Neuronal stem cell (in vitro differentiated cells): ENCODE data around the gene FTCD.

Experiments
- DNase-seq: peaks from one replicate; pipeline ENCODE4 v3.0.0-alpha.2; 2013; ENCODE audit warnings: low spot score
- H2AFZ ChIP-seq: one replicate; pipeline ENCODE4 v1.6.1; 2013; ENCODE audit warnings: mild to moderate bottlenecking, low read length, inconsistent platforms
- H2AK5ac ChIP-seq: 2 replicates; pipeline ENCODE4 v1.6.1; 2013; ENCODE audit warnings: low read depth, mild to moderate bottlenecking, inconsistent platforms, low read length, moderate library complexity, mixed read lengths
- H2BK120ac ChIP-seq: 2 replicates; pipeline ENCODE4 v1.6.1; 2013; ENCODE audit warnings: low read depth, mild to moderate bottlenecking, inconsistent platforms, low read length, moderate library complexity, mixed read lengths
- H2BK12ac ChIP-seq: one replicate; pipeline ENCODE4 v1.6.1; 2013; ENCODE audit warnings: low read length, inconsistent platforms
- H2BK15ac ChIP-seq: 2 replicates; pipeline ENCODE4 v1.6.1; 2013; ENCODE audit warnings: mild to moderate bottlenecking, low read length, inconsistent platforms, mixed read lengths
- H2BK5ac ChIP-seq: one replicate; pipeline ENCODE4 v1.6.1; 2013; ENCODE audit warnings: inconsistent platforms, mild to moderate bottlenecking, low read length, moderate library complexity
- H3K14ac ChIP-seq: one replicate; pipeline ENCODE4 v1.6.1; 2013; ENCODE audit warnings: low read length, inconsistent platforms
- H3K18ac ChIP-seq: 2 replicates; pipeline ENCODE4 v1.6.1; 2013; ENCODE audit warnings: low read length, inconsistent platforms
- H3K23ac ChIP-seq: 2 replicates; pipeline ENCODE4 v1.6.1; 2013; ENCODE audit warnings: low read depth, mild to moderate bottlenecking, mixed read lengths, low read length, inconsistent platforms; ENCODE audit not compliant: poor library complexity
- H3K27ac ChIP-seq: replicated peaks from 3 replicates; pipeline ENCODE4 v1.5.1; 2013; ENCODE audit warnings: low read length, inconsistent platforms
- H3K27me3 ChIP-seq, 3 experiments: 2 replicates each; pipeline ENCODE4 v1.6.1; 2013; ENCODE audit warnings: low read length in 3 of 3, mild to moderate bottlenecking in 2 of 3, inconsistent platforms in 1 of 3, low read depth in 1 of 3, mixed read lengths in 1 of 3, moderate library complexity in 1 of 3; ENCODE audit not compliant: control insufficient read depth in 3 of 3, insufficient read depth in 3 of 3
- H3K36me3 ChIP-seq, 2 donors: replicated peaks in 1 of 2; 2 replicates each; pipeline ENCODE4 v1.6.1; 2013; ENCODE audit warnings: low read length in 2 of 2; ENCODE audit not compliant: control insufficient read depth in 2 of 2, insufficient read depth in 2 of 2
- H3K4ac ChIP-seq: 2 replicates; pipeline ENCODE4 v1.6.1; 2013; ENCODE audit warnings: inconsistent platforms, mild to moderate bottlenecking, low read length, moderate library complexity
- H3K4me1 ChIP-seq, 2 donors: 1 replicate in 1 of 2; 2 replicates in 1 of 2; pipeline ENCODE4 v1.6.1; 2013; ENCODE audit warnings: low read length in 2 of 2, low read depth in 1 of 2; ENCODE audit not compliant: control insufficient read depth in 2 of 2, insufficient read depth in 1 of 2
- H3K4me2 ChIP-seq: one replicate; pipeline ENCODE4 v1.6.1; 2013; ENCODE audit warnings: mild to moderate bottlenecking, low read length, inconsistent platforms; ENCODE audit not compliant: insufficient read depth, poor library complexity, severe bottlenecking
- H3K4me3 ChIP-seq, 2 donors: 2 replicates each; pipeline ENCODE4 v1.5.1; 2013; ENCODE audit warnings: low read length in 2 of 2, mild to moderate bottlenecking in 2 of 2, inconsistent platforms in 1 of 2, moderate library complexity in 1 of 2
- H3K79me1 ChIP-seq: one replicate; pipeline ENCODE4 v1.6.1; 2013; ENCODE audit warnings: low read depth, mild to moderate bottlenecking, inconsistent platforms, low read length, moderate library complexity
- H3K9ac ChIP-seq: one replicate; pipeline ENCODE4 v1.6.1; 2013; ENCODE audit warnings: mild to moderate bottlenecking, low read depth, low read length, inconsistent platforms; ENCODE audit not compliant: poor library complexity
- H3K9me3 ChIP-seq, 2 donors: replicated peaks in 1 of 2; 2 replicates each; pipeline versions ENCODE3 to v1.6.1; 2013; ENCODE audit warnings: low read length in 2 of 2, mild to moderate bottlenecking in 2 of 2, inconsistent platforms in 1 of 2, low read depth in 1 of 2, mixed read lengths in 1 of 2, moderate library complexity in 1 of 2; ENCODE audit not compliant: control insufficient read depth in 2 of 2, insufficient read depth in 1 of 2
- H4K8ac ChIP-seq: one replicate; pipeline ENCODE4 v1.6.1; 2013; ENCODE audit warnings: low read depth, mild to moderate bottlenecking, inconsistent platforms, low read length, moderate library complexity
- H4K91ac ChIP-seq: one replicate; pipeline ENCODE4 v1.6.1; 2013; ENCODE audit warnings: low read length, low read depth, mild to moderate bottlenecking, inconsistent platforms; ENCODE audit not compliant: poor library complexity
- WGBS, 2 donors: extraction: QIAGEN DNeasy Blood & Tissue Kit; methylation state at CpG; one replicate each; pipeline ENCODE4 v1.1.7; 2013; ENCODE audit warnings: missing lambda C conversion rate in 2 of 2, mixed read lengths in 1 of 2; ENCODE audit not compliant: insufficient read length in 2 of 2, insufficient replicate concordance in 1 of 2; ENCODE audit errors: extremely low coverage in 2 of 2; 5-methylcytosine and 5-hydroxymethylcytosine counted together

The FTCD gene

GRCh38 chr21:46196733-46197132 lies 41.4 kb upstream of the FTCD start:
- Histone ChIP-seq H2BK5ac (no peak overlapping the region), H4K91ac (no peak overlapping the region), H3K9ac (no peak overlapping the region), H3K9me3 (peaks cover 6 to 17% of the 10 kb centered on the region in 2 donors), H3K79me1 (peaks cover 9% of the 10 kb centered on the region), H3K4ac (no peak overlapping the region), H2BK12ac (no peak overlapping the region), H3K14ac (peak overlapping the region; percentile 64), H4K8ac (no peak overlapping the region), H3K4me3 (no peak overlapping the region), H2AK5ac (no peak overlapping the region), H2AFZ (no peak overlapping the region), H3K36me3 (peaks cover 56 to 95% of the 10 kb centered on the region in 2 donors), H3K27ac (no peak overlapping the region), H2BK120ac (no peak overlapping the region), H3K18ac (peak overlapping the region; percentile 59), H2BK15ac (no peak overlapping the region), H3K4me1 (peaks cover 0 to 2% of the 10 kb centered on the region in 2 donors), H3K4me2 (no peak overlapping the region), H3K27me3 (no peaks in the 10 kb centered on the region), H3K23ac (peak overlapping the region; percentile 27)
- WGBS, 2 donors = no CpG with 5 or more reads among the region's 20 CpGs
- DNase-seq = no peak

- no peak overlapping the region for H2BK120ac ChIP-seq
- WGBS, 2 donors = no CpG with 5 or more reads among the region's 20 CpGs
Measured at GRCh38 chr21:46195595-46196195, 40.3 kb upstream of the FTCD start.

GRCh38 chr21:46194374-46195334 lies 39.3 kb upstream of the FTCD start:
- Histone ChIP-seq H3K4ac (no peak overlapping the region), H3K4me2 (no peak overlapping the region), H2AK5ac (no peak overlapping the region), H4K8ac (no peak overlapping the region), H3K4me3 (no peak overlapping the region), H3K23ac (peak overlapping the region; percentile 71), H2BK120ac (no peak overlapping the region), H2BK15ac (no peak overlapping the region), H3K14ac (no peak overlapping the region), H2BK12ac (no peak overlapping the region), H3K27me3 (no peaks in the 10 kb centered on the region), H3K18ac (peak overlapping the region; percentile 31), H3K27ac (no peak overlapping the region), H2AFZ (no peak overlapping the region), H3K9me3 (peaks cover 3 to 4% of the 10 kb centered on the region in 2 donors), H2BK5ac (no peak overlapping the region), H3K9ac (peak overlapping the region; percentile 16), H3K79me1 (peaks cover 9% of the 10 kb centered on the region), H3K36me3 (peaks cover 64 to 97% of the 10 kb centered on the region in 2 donors), H4K91ac (no peak overlapping the region), H3K4me1 (peaks cover 14 to 16% of the 10 kb centered on the region in 2 donors)
- WGBS, 2 donors = no CpG with 5 or more reads among the region's 34 CpGs
- no peak for DNase-seq

More at GRCh38 chr21:46195595-46196195, 40.3 kb upstream of the FTCD start:
- Histone ChIP-seq H3K36me3 (peaks cover 62 to 98% of the 10 kb centered on the region in 2 donors), H3K18ac (no peak overlapping the region), H2BK5ac (no peak overlapping the region), H3K27me3 (no peaks in the 10 kb centered on the region), H3K4me1 (peaks cover 6 to 7% of the 10 kb centered on the region in 2 donors), H3K4me2 (no peak overlapping the region), H3K9ac (no peak overlapping the region), H3K23ac (no peak overlapping the region), H3K14ac (no peak overlapping the region), H4K8ac (no peak overlapping the region), H2BK12ac (no peak overlapping the region), H2AK5ac (no peak overlapping the region), H2BK15ac (no peak overlapping the region), H3K27ac (no peak overlapping the region), H4K91ac (no peak overlapping the region), H2AFZ (no peak overlapping the region), H3K4me3 (no peak overlapping the region), H3K79me1 (peaks cover 9% of the 10 kb centered on the region), H3K4ac (no peak overlapping the region), H3K9me3 (peaks cover 4 to 14% of the 10 kb centered on the region in 2 donors)
- no peak for DNase-seq

- peaks cover 9% of the 10 kb centered on the region for H3K79me1 ChIP-seq
- H2BK120ac ChIP-seq = no peak overlapping the region
- H2BK5ac ChIP-seq = no peak overlapping the region
- no peak overlapping the region for H2AFZ ChIP-seq
- H3K4me3 ChIP-seq = peak overlapping the region in 1 of 2 donors; percentile 10
- H3K27me3 ChIP-seq = no peaks in the 10 kb centered on the region
- WGBS, 2 donors = no CpG with 5 or more reads among the region's 10 CpGs
- H4K91ac ChIP-seq = no peak overlapping the region
- H3K9me3 ChIP-seq = peaks cover 0 to 3% of the 10 kb centered on the region in 2 donors
- H3K4me1 ChIP-seq = peaks cover 21 to 23% of the 10 kb centered on the region in 2 donors
- H3K18ac ChIP-seq = no peak overlapping the region
- no peak for DNase-seq
- H2BK15ac ChIP-seq = no peak overlapping the region
- H3K4ac ChIP-seq = no peak overlapping the region
- no peak overlapping the region for H2BK12ac ChIP-seq
- H4K8ac ChIP-seq = no peak overlapping the region
- H2AK5ac ChIP-seq = no peak overlapping the region
- no peak overlapping the region for H3K14ac ChIP-seq
- no peak overlapping the region for H3K4me2 ChIP-seq
- no peak overlapping the region for H3K9ac ChIP-seq
- H3K27ac ChIP-seq = no peak overlapping the region
- no peak overlapping the region for H3K23ac ChIP-seq
- H3K36me3 ChIP-seq = peaks cover 62 to 91% of the 10 kb centered on the region in 2 donors
Measured at GRCh38 chr21:46193829-46194373, 38.5 kb upstream of the FTCD start.
